ENCODE results near the gene TMEM120B. TPM values are rescaled to one million over a fixed set of nuclear protein-coding genes. Genes with fewer than 3 reads are reported as not detected.

Gene TMEM120B
- total RNA-seq, 4 donors from 2014 or later, result 1.9 to 19.9 (median 4.5) TPM

GRCh38 chr12:121780429-121780828 lies 67.9 kb downstream of the TMEM120B start:
- no peak overlapping the region for H3K27ac ChIP-seq
- no peak for DNase-seq
- TF ChIP-seq CTCF (IDR thresholded peaks at IDR 0.05), result no peak
- TF ChIP-seq EP300 (IDR thresholded peaks at IDR 0.05; ENCODE audit: low read depth), result no peak
- TF ChIP-seq POLR2AphosphoS5 (IDR thresholded peaks at IDR 0.05), result no peak
- TF ChIP-seq POLR2A (IDR thresholded peaks at IDR 0.05), result no peak
- no peaks in the 10 kb centered on the region for H3K36me3 ChIP-seq
- no peaks in the 10 kb centered on the region for H3K9me3 ChIP-seq
- intact Hi-C loops (cut with DNase I; ENCODE audit: low total_unique reads) (no loop called here), in situ Hi-C loops (cut with MboI; ENCODE audit: low pct_ligation_motif_present in 1 of 4, low pct_unique_long_range_greater_than_20kb in 1 of 4, low sequenced_read_pairs in 3 of 4) (no loop called here)
- H3K4me1 ChIP-seq, result peaks cover 6 to 37% (median 11%) of the 10 kb centered on the region in 4 donors
- no peaks in the 10 kb centered on the region for H3K27me3 ChIP-seq
- H3K4me3 ChIP-seq, result no peak overlapping the region
- WGBS, 2 donors (ENCODE audit: low coverage in 1 of 2), result 95 to 100% methylated on average over 2 to 10 of the region's 11 CpGs

- WGBS, 2 donors (ENCODE audit: low coverage in 1 of 2), result 30 to 50% methylated on average over 6 to 12 of the region's 12 CpGs
- H3K4me3 ChIP-seq, result no peak overlapping the region
- DNase-seq, result no peak
- intact Hi-C loops (cut with DNase I; ENCODE audit: low total_unique reads) (no loop called here), in situ Hi-C loops (cut with MboI; ENCODE audit: low pct_ligation_motif_present in 1 of 4, low pct_unique_long_range_greater_than_20kb in 1 of 4, low sequenced_read_pairs in 3 of 4) (no loop called here)
- peak overlapping the region; percentile 25 to 64 (median 44) for H3K27ac ChIP-seq
- no peaks in the 10 kb centered on the region for H3K36me3 ChIP-seq
- no peaks in the 10 kb centered on the region for H3K9me3 ChIP-seq
- TF ChIP-seq POLR2AphosphoS5 (IDR thresholded peaks at IDR 0.05) (no peak), EP300 (IDR thresholded peaks at IDR 0.05; ENCODE audit: low read depth) (no peak), POLR2A (IDR thresholded peaks at IDR 0.05) (no peak), CTCF (IDR thresholded peaks at IDR 0.05) (no peak)
- peaks cover 5 to 36% (median 9%) of the 10 kb centered on the region in 4 donors for H3K4me1 ChIP-seq
- H3K27me3 ChIP-seq, result no peaks in the 10 kb centered on the region
Observed at GRCh38 chr12:121781484-121781997, 69.0 kb downstream of the TMEM120B start.

GRCh38 chr12:121781998-121782979 lies 69.7 kb downstream of the TMEM120B start:
- no peaks in the 10 kb centered on the region for H3K9me3 ChIP-seq
- no peaks in the 10 kb centered on the region for H3K27me3 ChIP-seq
- 46 to 48% methylated on average over 7 to 14 of the region's 14 CpGs for WGBS, 2 donors (ENCODE audit: low coverage in 1 of 2)
- in situ Hi-C loops (cut with MboI; ENCODE audit: low pct_ligation_motif_present in 1 of 4, low pct_unique_long_range_greater_than_20kb in 1 of 4, low sequenced_read_pairs in 3 of 4), result no loop called here
- TF ChIP-seq EP300 (IDR thresholded peaks at IDR 0.05; ENCODE audit: low read depth), result no peak
- no peak for TF ChIP-seq CTCF (IDR thresholded peaks at IDR 0.05)
- TF ChIP-seq POLR2A (IDR thresholded peaks at IDR 0.05), result no peak
- no peak for TF ChIP-seq POLR2AphosphoS5 (IDR thresholded peaks at IDR 0.05)
- intact Hi-C loops (cut with DNase I; ENCODE audit: low total_unique reads), result no loop called here
- no peaks in the 10 kb centered on the region for H3K36me3 ChIP-seq
- DNase-seq, result no peak
- peaks cover 5 to 44% (median 12%) of the 10 kb centered on the region in 4 donors for H3K4me1 ChIP-seq
- H3K27ac ChIP-seq, result peak overlapping the region; percentile 25 to 64 (median 44)
- no peak overlapping the region for H3K4me3 ChIP-seq

GRCh38 chr12:121783766-121784165 lies 71.2 kb downstream of the TMEM120B start:
- DNase-seq, result peak; percentile 15
- no peaks in the 10 kb centered on the region for H3K9me3 ChIP-seq
- no peaks in the 10 kb centered on the region for H3K36me3 ChIP-seq
- no peak overlapping the region for H3K4me3 ChIP-seq
- TF ChIP-seq CTCF (IDR thresholded peaks at IDR 0.05) (no peak), POLR2A (IDR thresholded peaks at IDR 0.05) (no peak), EP300 (IDR thresholded peaks at IDR 0.05; ENCODE audit: low read depth) (no peak), POLR2AphosphoS5 (IDR thresholded peaks at IDR 0.05) (peak in 1 of 3 donors; percentile 26)
- H3K27ac ChIP-seq, result peak overlapping the region in 1 of 4 donors; percentile 23
- in situ Hi-C loops (cut with MboI; ENCODE audit: low pct_ligation_motif_present in 1 of 4, low pct_unique_long_range_greater_than_20kb in 1 of 4, low sequenced_read_pairs in 3 of 4), result no loop called here
- H3K4me1 ChIP-seq, result peaks cover 5 to 56% (median 12%) of the 10 kb centered on the region in 4 donors
- H3K27me3 ChIP-seq, result no peaks in the 10 kb centered on the region
- intact Hi-C loops (cut with DNase I; ENCODE audit: low total_unique reads), result no loop called here
- WGBS, 2 donors (ENCODE audit: low coverage in 1 of 2), result 45 to 50% methylated on average over 2 to 6 of the region's 6 CpGs

Measured in transverse colon (tissue), 4 donors.